ENCODE data around the gene KRTDAP.

- TF ChIP-seq CTCF (IDR thresholded peaks at IDR 0.05) (no peak), POLR2A (IDR thresholded peaks at IDR 0.05) (no peak)
These were observed 31.4 kb downstream of the KRTDAP start for GRCh38 chr19:35458731-35459391.

All from thyroid gland (tissue), 4 donors.